Measurements from ENCODE around the gene FHAD1.

The FHAD1 gene

DNA sequence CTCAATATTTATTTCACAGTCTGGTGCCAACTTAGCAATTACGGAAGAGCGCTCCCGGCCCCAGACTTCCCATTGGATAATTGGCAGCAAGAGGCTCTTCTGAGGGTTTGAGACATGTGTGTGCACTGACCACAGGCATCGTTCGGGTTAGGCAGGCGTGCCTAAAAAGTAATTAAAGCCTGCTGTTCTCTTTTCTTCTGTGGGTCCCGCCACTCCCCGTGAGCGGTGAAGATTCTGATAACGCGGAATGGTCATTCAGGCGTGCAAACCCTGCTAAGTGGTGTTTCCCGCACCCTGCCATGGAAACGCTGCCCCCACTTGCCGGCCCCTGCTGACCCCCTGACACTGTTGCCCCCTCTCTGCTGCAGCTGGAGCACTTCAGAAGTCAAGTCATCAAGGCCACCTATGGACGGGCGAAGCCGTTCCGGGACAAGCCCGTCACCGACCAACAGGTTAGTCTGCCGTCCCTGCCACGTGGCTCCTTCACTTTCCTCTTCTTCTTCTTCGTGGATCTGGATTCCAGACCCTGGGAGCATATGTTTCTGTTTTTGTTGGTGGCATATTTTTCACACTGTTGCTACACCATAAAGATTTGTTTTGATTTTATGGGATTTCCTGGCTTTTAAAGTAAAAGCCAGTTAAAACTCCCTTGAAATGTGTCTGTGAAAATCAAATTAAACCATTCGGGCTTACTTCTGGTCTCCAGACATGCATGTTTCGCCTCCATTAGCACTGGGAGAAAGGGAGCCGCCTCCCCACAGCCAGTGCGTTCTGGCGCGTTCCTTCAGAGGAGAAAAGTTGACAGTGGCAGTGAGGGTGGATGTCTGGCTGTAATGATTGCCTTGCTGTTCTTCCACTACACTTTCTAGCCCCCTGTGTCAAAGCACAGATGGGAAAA, 79.9 kb downstream of the FHAD1 start:
- no peak for DNase-seq (ENCODE audit: low read depth)
- no peak for TF ChIP-seq MYC (IDR thresholded peaks at IDR 0.05; ENCODE audit: low read depth, low read length)
- no peak for TF ChIP-seq POLR2A (IDR thresholded peaks at IDR 0.05; ENCODE audit: extremely low read depth, insufficient read length)
- TF ChIP-seq, protein P1, sequence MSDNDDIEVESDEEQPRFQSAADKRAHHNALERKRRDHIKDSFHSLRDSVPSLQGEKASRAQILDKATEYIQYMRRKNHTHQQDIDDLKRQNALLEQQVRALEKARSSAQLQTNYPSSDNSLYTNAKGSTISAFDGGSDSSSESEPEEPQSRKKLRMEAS (IDR thresholded peaks at IDR 0.05; ENCODE audit: low read depth, low read length), result no peak
- TF ChIP-seq, protein P2, sequence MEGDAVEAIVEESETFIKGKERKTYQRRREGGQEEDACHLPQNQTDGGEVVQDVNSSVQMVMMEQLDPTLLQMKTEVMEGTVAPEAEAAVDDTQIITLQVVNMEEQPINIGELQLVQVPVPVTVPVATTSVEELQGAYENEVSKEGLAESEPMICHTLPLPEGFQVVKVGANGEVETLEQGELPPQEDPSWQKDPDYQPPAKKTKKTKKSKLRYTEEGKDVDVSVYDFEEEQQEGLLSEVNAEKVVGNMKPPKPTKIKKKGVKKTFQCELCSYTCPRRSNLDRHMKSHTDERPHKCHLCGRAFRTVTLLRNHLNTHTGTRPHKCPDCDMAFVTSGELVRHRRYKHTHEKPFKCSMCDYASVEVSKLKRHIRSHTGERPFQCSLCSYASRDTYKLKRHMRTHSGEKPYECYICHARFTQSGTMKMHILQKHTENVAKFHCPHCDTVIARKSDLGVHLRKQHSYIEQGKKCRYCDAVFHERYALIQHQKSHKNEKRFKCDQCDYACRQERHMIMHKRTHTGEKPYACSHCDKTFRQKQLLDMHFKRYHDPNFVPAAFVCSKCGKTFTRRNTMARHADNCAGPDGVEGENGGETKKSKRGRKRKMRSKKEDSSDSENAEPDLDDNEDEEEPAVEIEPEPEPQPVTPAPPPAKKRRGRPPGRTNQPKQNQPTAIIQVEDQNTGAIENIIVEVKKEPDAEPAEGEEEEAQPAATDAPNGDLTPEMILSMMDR (IDR thresholded peaks at IDR 0.05; ENCODE audit: low read depth, low read length), result no peak
- no peak overlapping the region for H3K4me3 ChIP-seq (ENCODE audit: low read depth, low read length)

DNA sequence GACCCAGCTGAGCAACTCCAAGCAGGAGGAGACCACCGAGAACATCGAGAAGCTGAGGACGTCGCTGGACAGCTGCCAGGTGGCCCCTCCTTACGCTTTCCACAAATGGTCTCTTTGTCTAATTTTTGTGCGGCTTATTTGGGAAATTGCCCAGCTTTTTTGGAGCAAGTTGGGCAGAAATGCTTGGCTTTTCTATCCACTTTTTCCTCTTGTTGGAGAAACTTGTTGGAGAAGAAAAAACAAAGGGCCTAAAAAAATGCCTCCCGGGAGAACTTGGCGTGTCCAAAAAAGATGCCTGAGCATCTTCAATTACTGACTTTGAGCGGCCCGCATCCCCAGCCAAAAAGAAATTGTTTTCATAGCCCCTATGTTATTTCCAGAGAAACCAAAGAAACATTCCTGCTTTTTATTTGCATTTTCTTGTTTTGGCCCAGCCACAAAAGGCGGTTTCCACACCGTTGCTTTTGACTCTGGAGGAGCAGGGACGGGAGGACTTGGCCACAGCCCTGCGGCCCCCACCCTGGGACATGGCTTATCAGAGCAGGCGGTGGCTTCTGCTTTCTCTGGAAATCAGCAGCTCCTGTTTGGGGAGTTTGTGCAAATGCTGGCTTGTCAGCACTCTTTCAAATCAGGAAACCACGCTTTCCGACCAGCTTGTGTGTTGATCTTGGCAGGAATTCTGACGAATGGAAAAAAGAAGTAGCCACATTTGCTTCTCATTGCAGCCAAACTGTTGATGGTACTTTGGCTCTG, 81.5 kb downstream of the FHAD1 start:
- DNase-seq (ENCODE audit: low read depth), result no peak
- TF ChIP-seq POLR2A (IDR thresholded peaks at IDR 0.05; ENCODE audit: extremely low read depth, insufficient read length), result no peak
- TF ChIP-seq, protein P1 (IDR thresholded peaks at IDR 0.05; ENCODE audit: low read depth, low read length), result no peak
- TF ChIP-seq, protein P2 (IDR thresholded peaks at IDR 0.05; ENCODE audit: low read depth, low read length), result no peak
- TF ChIP-seq MYC (IDR thresholded peaks at IDR 0.05; ENCODE audit: low read depth, low read length), result no peak
- H3K4me3 ChIP-seq (ENCODE audit: low read depth, low read length), result no peak overlapping the region

DNA sequence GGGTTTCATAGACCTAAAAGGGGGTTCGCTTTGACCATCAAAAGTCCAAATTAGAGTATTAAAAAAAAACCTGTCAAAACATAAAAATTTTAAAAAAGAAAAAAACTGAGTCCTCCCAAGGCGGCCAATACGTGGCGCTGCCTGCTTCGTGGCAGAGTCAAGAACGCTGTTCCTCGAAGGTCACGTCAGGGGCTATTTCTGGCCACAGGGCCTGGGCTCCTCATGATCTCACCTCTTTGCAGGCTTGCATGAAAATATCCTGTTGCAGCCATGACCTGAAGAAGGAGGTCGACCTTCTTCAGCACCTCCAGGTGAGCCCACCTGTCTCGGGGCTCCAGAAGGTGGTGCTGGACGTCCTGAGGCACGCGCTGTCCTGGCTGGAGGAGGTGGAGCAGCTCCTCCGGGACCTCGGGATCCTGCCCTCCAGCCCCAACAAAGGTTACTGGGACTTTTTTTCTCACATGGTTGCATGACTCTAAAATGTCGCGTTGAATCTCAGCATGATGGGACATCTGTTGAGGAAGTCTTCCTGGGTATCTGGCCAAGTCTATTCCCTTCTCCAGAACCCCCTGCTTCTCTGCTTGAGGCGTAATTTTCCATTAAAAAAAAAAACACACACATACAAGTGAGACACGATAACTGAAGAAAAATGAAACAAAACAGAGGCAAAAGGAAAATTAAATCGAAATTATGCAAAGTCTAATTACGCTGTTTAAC, 82.2 kb downstream of the FHAD1 start:
- no peak overlapping the region for H3K4me3 ChIP-seq (ENCODE audit: low read depth, low read length)
- TF ChIP-seq POLR2A (IDR thresholded peaks at IDR 0.05; ENCODE audit: extremely low read depth, insufficient read length), result no peak
- TF ChIP-seq, protein P1 (IDR thresholded peaks at IDR 0.05; ENCODE audit: low read depth, low read length), result no peak
- TF ChIP-seq, protein P2 (IDR thresholded peaks at IDR 0.05; ENCODE audit: low read depth, low read length), result no peak
- TF ChIP-seq MYC (IDR thresholded peaks at IDR 0.05; ENCODE audit: low read depth, low read length), result no peak
- no peak for DNase-seq (ENCODE audit: low read depth)

DNA sequence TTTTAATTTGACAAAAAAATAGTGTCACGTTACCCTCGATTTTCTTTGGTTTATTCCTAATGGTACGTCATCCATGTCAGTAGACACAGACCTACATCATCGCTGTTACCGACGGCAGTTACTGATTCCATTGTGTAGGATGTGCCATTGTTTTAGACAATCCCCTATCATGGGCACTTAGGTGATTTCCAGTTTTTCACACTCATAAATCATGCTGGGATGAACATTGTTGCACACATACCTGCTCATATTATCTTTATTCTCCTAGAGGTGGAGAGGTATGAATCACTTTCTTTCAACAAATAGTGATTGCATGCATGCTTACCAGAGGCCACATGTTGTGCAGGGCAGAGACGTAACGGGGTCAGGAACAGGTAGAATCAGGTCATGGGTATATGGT, 83.0 kb downstream of the FHAD1 start:
- no peak overlapping the region for H3K4me3 ChIP-seq (ENCODE audit: low read depth, low read length)
- no peak for DNase-seq (ENCODE audit: low read depth)
- TF ChIP-seq, protein P2 (IDR thresholded peaks at IDR 0.05; ENCODE audit: low read depth, low read length), result no peak
- TF ChIP-seq POLR2A (IDR thresholded peaks at IDR 0.05; ENCODE audit: extremely low read depth, insufficient read length) (no peak), MYC (IDR thresholded peaks at IDR 0.05; ENCODE audit: low read depth, low read length) (no peak)
- TF ChIP-seq, protein P1 (IDR thresholded peaks at IDR 0.05; ENCODE audit: low read depth, low read length), result no peak

DNA sequence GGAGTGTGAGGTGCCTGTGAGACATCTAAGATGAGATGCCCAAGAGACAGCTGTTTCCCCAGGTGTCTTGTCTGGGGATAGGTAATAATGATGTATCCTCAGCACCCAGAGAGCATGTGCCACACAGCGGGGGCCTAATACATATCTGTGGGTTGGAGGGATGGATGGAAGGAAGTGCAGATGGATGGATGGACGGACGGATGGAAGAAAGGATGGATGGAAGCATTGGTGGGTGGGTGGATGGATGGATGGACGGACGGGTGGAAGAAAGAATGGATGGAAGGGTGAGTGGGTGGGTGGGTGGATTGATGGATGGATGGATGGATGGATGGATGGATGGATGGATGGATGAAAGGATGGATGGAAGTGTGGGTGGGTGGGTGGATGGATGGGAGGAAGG, 84.2 kb downstream of the FHAD1 start:
- no peak overlapping the region for H3K4me3 ChIP-seq (ENCODE audit: low read depth, low read length)
- TF ChIP-seq MYC (IDR thresholded peaks at IDR 0.05; ENCODE audit: low read depth, low read length) (no peak), POLR2A (IDR thresholded peaks at IDR 0.05; ENCODE audit: extremely low read depth, insufficient read length) (no peak)
- TF ChIP-seq, protein P2 (IDR thresholded peaks at IDR 0.05; ENCODE audit: low read depth, low read length), result no peak
- TF ChIP-seq, protein P1 (IDR thresholded peaks at IDR 0.05; ENCODE audit: low read depth, low read length), result no peak
- DNase-seq (ENCODE audit: low read depth), result no peak
